ENCODE data around the gene ADAM11. TPM values are rescaled to one million over a fixed set of nuclear protein-coding genes. Genes with fewer than 3 reads are reported as not detected.

Gene ADAM11
- total and polyA plus RNA-seq, 2 of the 13 experiments (the other 11 are each of a cell fraction or from before 2014, with no cell fraction given): 0.38 to 0.91 TPM

GRCh38 chr17:44769647-44770084, 10.9 kb downstream of the ADAM11 start (continued):
- TF ChIP-seq, protein P1, sequence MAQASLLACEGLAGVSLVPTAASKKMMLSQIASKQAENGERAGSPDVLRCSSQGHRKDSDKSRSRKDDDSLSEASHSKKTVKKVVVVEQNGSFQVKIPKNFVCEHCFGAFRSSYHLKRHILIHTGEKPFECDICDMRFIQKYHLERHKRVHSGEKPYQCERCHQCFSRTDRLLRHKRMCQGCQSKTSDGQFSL (CRISPR knock-in tag; IDR thresholded peaks at IDR 0.05): 0 out of 2 replicates have a peak, but pooled peaks have one; percentile 2
- TF ChIP-seq CEBPG (CRISPR knock-in tag; IDR thresholded peaks at IDR 0.05) (peak; percentile 82), ZNF256 (CRISPR knock-in tag; conservative IDR thresholded peaks at IDR 0.05) (no peak), HNF4A (CRISPR knock-in tag; IDR thresholded peaks at IDR 0.05) (peak; percentile 78), GATAD2A (CRISPR knock-in tag; IDR thresholded peaks at IDR 0.05) (peak; percentile 66; the same call in 1 of the 2 replicates), GLMP (CRISPR knock-in tag; IDR thresholded peaks at IDR 0.05; ENCODE audit: borderline replicate concordance) (no peak), ZNF224 (CRISPR knock-in tag; IDR thresholded peaks at IDR 0.05) (no peak), SP1 (IDR thresholded peaks at IDR 0.05) (no peak), SP1 (CRISPR knock-in tag; IDR thresholded peaks at IDR 0.05) (no peak), ZBTB7A (CRISPR knock-in tag; IDR thresholded peaks at IDR 0.05) (peak; percentile 74; the same call in 1 of the 2 replicates), ZNF687 (CRISPR knock-in tag; IDR thresholded peaks at IDR 0.05) (peak; percentile 49), SALL1 (CRISPR knock-in tag; IDR thresholded peaks at IDR 0.05) (peak; percentile 26; the same call in 1 of the 2 replicates), BORCS8-MEF2B (CRISPR knock-in tag; IDR thresholded peaks at IDR 0.05) (no peak), NCOR1 (IDR thresholded peaks at IDR 0.05; ENCODE audit: borderline replicate concordance, low read length) (0 out of 2 replicates have a peak, but pooled peaks have one; percentile 33)
- TF ChIP-seq, protein P2, sequence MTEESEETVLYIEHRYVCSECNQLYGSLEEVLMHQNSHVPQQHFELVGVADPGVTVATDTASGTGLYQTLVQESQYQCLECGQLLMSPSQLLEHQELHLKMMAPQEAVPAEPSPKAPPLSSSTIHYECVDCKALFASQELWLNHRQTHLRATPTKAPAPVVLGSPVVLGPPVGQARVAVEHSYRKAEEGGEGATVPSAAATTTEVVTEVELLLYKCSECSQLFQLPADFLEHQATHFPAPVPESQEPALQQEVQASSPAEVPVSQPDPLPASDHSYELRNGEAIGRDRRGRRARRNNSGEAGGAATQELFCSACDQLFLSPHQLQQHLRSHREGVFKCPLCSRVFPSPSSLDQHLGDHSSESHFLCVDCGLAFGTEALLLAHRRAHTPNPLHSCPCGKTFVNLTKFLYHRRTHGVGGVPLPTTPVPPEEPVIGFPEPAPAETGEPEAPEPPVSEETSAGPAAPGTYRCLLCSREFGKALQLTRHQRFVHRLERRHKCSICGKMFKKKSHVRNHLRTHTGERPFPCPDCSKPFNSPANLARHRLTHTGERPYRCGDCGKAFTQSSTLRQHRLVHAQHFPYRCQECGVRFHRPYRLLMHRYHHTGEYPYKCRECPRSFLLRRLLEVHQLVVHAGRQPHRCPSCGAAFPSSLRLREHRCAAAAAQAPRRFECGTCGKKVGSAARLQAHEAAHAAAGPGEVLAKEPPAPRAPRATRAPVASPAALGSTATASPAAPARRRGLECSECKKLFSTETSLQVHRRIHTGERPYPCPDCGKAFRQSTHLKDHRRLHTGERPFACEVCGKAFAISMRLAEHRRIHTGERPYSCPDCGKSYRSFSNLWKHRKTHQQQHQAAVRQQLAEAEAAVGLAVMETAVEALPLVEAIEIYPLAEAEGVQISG (CRISPR knock-in tag; IDR thresholded peaks at IDR 0.05): 0 out of 2 replicates have a peak, but pooled peaks have one; percentile 23
- TF ChIP-seq, protein P3, sequence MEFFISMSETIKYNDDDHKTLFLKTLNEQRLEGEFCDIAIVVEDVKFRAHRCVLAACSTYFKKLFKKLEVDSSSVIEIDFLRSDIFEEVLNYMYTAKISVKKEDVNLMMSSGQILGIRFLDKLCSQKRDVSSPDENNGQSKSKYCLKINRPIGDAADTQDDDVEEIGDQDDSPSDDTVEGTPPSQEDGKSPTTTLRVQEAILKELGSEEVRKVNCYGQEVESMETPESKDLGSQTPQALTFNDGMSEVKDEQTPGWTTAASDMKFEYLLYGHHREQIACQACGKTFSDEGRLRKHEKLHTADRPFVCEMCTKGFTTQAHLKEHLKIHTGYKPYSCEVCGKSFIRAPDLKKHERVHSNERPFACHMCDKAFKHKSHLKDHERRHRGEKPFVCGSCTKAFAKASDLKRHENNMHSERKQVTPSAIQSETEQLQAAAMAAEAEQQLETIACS (CRISPR knock-in tag; IDR thresholded peaks at IDR 0.05): no peak
- TF ChIP-seq, protein P4, sequence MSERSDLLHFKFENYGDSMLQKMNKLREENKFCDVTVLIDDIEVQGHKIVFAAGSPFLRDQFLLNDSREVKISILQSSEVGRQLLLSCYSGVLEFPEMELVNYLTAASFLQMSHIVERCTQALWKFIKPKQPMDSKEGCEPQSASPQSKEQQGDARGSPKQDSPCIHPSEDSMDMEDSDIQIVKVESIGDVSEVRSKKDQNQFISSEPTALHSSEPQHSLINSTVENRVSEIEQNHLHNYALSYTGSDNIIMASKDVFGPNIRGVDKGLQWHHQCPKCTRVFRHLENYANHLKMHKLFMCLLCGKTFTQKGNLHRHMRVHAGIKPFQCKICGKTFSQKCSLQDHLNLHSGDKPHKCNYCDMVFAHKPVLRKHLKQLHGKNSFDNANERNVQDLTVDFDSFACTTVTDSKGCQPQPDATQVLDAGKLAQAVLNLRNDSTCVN (CRISPR knock-in tag; IDR thresholded peaks at IDR 0.05; ENCODE audit: borderline replicate concordance): no peak
